HG02798 (cell line): ENCODE results near the gene TBX18.

ENCODE experiments used
- ATAC-seq: cut with Tn5 transposase; IDR thresholded peaks from one replicate; pipeline ENCODE4 v1.9.1; 2021; ENCODE audit warnings: mild to moderate bottlenecking; ENCODE audit not compliant: unreplicated experiment, poor library complexity

Gene TBX18

GRCh38 chr6:84764332-84765049 lies at the start of gene TBX18:
Gene TBX18, minus strand, starts transcription at chr6:84764598. Its CDS starts 417 bp downstream, at chr6:84764181.
- ATAC-seq: peak; percentile 58

GRCh38 chr6:84811351-84811750 lies 47.0 kb upstream of the TBX18 start:
- ATAC-seq: no peak

- ATAC-seq: no peak
Observed at GRCh38 chr6:84809455-84809854, 45.1 kb upstream of the TBX18 start.

GRCh38 chr6:84808491-84809061 lies 44.2 kb upstream of the TBX18 start:
- no peak for ATAC-seq

GRCh38 chr6:84805145-84805544 lies 40.7 kb upstream of the TBX18 start:
- ATAC-seq: no peak

GRCh38 chr6:84804720-84805119 lies 40.3 kb upstream of the TBX18 start:
- no peak for ATAC-seq

GRCh38 chr6:84801250-84801649 lies 36.9 kb upstream of the TBX18 start:
- ATAC-seq: no peak

GRCh38 chr6:84798257-84798656 lies 33.9 kb upstream of the TBX18 start:
- no peak for ATAC-seq

GRCh38 chr6:84796343-84796742 lies 31.9 kb upstream of the TBX18 start:
- ATAC-seq: no peak

- ATAC-seq: no peak
Observed at GRCh38 chr6:84791927-84792326, 27.5 kb upstream of the TBX18 start.

GRCh38 chr6:84791233-84791632 lies 26.8 kb upstream of the TBX18 start:
- no peak for ATAC-seq

- no peak for ATAC-seq
Observed at GRCh38 chr6:84789170-84789569, 24.8 kb upstream of the TBX18 start.

- no peak for ATAC-seq
Observed at GRCh38 chr6:84788689-84789088, 24.3 kb upstream of the TBX18 start.

GRCh38 chr6:84785671-84786070 lies 21.3 kb upstream of the TBX18 start:
- no peak for ATAC-seq

- ATAC-seq: no peak
Observed at GRCh38 chr6:84779917-84780316, 15.5 kb upstream of the TBX18 start.

GRCh38 chr6:84779380-84779779 lies 15.0 kb upstream of the TBX18 start:
- ATAC-seq: no peak

- ATAC-seq: no peak
Observed at GRCh38 chr6:84777888-84778287, 13.5 kb upstream of the TBX18 start.

- no peak for ATAC-seq
Observed at GRCh38 chr6:84776392-84776791, 12.0 kb upstream of the TBX18 start.

GRCh38 chr6:84775751-84776150 lies 11.4 kb upstream of the TBX18 start:
- ATAC-seq: no peak

- no peak for ATAC-seq
Observed at GRCh38 chr6:84774985-84775284, 10.5 kb upstream of the TBX18 start.

GRCh38 chr6:84774157-84774984 lies 10.0 kb upstream of the TBX18 start:
- ATAC-seq: peak; percentile 47
